Body of pancreas (tissue), 4 donors: ENCODE data around the gene ACSL5.

ENCODE experiments used
- POLR2A ChIP-seq, 3 donors: fragments of 450-650 bp; IDR thresholded peaks; one replicate each; pipeline ENCODE4 v1.6.1; 2016; ENCODE audit warnings: antibody characterized with exemption in 3 of 3, mild to moderate bottlenecking in 2 of 3
- TF ChIP-seq, protein P1 (sequence below), 7 experiments: fragments of 450-650 bp in 4 of 7; fragments of 200-600 bp in 3 of 7; sonication (generic) in 3 of 7; IDR thresholded peaks; one replicate each; pipeline ENCODE4 v1.5.1; 2016 to 2019; ENCODE audit warnings: antibody characterized with exemption in 7 of 7

DNA sequence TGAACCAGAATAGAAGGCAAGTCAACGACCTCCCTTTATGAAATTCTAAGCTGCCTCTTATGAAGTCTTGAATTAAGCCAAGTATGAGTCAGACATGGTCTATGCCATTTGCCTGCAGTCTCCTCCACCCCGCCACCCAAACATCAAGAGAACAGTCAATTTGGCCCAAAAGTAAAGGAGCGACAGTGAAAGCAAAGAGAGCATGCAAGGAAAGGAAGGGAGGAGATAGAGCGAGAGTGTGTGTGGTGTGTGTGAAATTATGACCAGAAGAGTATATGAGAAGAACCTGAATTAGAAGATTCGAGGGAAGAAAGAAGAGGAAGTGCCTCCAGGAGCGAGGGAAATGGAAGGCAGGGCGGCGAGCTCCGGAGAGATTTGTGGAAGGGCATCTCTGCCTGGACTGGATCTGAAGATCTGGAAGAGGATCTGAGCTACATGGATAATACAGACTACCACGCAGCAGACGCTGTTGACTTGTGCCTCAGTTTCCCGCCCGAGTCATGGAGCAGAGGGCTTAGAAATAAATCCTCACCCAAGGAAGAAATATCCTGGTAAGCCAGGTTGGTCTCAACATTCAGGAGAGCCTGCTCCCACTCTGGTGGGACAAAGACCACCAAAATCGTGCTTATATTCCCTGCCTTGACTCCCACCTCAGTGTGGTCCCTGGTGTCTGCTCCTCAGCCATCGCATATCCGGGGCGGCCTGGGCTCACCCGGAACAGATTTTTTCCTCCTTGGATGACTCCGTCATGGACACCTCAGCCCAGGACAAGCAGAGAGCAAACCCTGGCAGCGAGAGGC, 72.3 kb downstream of the ACSL5 start:
- TF ChIP-seq, protein P1, sequence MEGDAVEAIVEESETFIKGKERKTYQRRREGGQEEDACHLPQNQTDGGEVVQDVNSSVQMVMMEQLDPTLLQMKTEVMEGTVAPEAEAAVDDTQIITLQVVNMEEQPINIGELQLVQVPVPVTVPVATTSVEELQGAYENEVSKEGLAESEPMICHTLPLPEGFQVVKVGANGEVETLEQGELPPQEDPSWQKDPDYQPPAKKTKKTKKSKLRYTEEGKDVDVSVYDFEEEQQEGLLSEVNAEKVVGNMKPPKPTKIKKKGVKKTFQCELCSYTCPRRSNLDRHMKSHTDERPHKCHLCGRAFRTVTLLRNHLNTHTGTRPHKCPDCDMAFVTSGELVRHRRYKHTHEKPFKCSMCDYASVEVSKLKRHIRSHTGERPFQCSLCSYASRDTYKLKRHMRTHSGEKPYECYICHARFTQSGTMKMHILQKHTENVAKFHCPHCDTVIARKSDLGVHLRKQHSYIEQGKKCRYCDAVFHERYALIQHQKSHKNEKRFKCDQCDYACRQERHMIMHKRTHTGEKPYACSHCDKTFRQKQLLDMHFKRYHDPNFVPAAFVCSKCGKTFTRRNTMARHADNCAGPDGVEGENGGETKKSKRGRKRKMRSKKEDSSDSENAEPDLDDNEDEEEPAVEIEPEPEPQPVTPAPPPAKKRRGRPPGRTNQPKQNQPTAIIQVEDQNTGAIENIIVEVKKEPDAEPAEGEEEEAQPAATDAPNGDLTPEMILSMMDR (IDR thresholded peaks at IDR 0.05) = no peak
- no peak for TF ChIP-seq POLR2A (IDR thresholded peaks at IDR 0.05)
